ENCODE data around the gene MICAL3.

DNA sequence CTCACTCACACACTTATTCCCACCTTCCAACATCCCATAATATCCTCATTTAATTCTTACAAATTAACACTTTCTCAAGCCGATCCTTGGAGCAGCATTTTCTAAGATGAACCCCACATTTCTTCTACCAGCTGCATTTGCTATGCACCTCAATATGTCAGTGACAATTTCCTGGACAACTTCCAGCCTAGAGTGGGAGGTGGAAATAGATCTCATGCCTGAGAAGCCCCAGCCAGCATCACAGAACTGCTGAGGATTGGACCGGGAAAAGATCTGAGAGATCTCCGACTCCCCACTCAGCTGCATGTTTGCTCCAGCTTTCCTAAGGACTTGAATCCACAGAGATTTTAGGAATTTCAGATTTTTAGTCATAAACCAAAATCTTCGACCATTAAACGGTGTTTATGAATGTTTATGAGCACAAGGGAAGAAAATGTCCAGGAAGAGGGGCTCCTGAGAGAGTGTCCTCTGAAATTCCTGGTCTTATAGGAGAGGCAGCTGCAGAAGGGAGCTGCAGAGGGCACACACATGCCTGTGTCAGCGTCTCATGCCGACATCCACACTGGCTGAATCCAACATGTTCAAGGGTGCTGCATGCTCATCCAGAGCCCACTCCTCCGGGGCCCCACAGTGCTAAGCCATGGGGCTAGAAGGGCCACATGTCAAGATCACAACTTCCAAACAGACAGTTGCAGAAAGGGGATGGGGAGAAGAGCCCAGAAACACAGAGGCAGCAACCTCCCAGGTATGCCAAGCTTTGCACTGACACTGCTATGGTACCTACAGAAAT, 68.6 kb downstream of the MICAL3 start:
- no peak for TF ChIP-seq ESRRA (IDR thresholded peaks at IDR 0.05; ENCODE audit: borderline replicate concordance, low read length)
- TF ChIP-seq, protein P1, sequence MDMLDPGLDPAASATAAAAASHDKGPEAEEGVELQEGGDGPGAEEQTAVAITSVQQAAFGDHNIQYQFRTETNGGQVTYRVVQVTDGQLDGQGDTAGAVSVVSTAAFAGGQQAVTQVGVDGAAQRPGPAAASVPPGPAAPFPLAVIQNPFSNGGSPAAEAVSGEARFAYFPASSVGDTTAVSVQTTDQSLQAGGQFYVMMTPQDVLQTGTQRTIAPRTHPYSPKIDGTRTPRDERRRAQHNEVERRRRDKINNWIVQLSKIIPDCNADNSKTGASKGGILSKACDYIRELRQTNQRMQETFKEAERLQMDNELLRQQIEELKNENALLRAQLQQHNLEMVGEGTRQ (IDR thresholded peaks at IDR 0.05) = no peak
- TF ChIP-seq, protein P2, sequence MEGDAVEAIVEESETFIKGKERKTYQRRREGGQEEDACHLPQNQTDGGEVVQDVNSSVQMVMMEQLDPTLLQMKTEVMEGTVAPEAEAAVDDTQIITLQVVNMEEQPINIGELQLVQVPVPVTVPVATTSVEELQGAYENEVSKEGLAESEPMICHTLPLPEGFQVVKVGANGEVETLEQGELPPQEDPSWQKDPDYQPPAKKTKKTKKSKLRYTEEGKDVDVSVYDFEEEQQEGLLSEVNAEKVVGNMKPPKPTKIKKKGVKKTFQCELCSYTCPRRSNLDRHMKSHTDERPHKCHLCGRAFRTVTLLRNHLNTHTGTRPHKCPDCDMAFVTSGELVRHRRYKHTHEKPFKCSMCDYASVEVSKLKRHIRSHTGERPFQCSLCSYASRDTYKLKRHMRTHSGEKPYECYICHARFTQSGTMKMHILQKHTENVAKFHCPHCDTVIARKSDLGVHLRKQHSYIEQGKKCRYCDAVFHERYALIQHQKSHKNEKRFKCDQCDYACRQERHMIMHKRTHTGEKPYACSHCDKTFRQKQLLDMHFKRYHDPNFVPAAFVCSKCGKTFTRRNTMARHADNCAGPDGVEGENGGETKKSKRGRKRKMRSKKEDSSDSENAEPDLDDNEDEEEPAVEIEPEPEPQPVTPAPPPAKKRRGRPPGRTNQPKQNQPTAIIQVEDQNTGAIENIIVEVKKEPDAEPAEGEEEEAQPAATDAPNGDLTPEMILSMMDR (IDR thresholded peaks at IDR 0.05) = no peak
- TF ChIP-seq, protein P3, sequence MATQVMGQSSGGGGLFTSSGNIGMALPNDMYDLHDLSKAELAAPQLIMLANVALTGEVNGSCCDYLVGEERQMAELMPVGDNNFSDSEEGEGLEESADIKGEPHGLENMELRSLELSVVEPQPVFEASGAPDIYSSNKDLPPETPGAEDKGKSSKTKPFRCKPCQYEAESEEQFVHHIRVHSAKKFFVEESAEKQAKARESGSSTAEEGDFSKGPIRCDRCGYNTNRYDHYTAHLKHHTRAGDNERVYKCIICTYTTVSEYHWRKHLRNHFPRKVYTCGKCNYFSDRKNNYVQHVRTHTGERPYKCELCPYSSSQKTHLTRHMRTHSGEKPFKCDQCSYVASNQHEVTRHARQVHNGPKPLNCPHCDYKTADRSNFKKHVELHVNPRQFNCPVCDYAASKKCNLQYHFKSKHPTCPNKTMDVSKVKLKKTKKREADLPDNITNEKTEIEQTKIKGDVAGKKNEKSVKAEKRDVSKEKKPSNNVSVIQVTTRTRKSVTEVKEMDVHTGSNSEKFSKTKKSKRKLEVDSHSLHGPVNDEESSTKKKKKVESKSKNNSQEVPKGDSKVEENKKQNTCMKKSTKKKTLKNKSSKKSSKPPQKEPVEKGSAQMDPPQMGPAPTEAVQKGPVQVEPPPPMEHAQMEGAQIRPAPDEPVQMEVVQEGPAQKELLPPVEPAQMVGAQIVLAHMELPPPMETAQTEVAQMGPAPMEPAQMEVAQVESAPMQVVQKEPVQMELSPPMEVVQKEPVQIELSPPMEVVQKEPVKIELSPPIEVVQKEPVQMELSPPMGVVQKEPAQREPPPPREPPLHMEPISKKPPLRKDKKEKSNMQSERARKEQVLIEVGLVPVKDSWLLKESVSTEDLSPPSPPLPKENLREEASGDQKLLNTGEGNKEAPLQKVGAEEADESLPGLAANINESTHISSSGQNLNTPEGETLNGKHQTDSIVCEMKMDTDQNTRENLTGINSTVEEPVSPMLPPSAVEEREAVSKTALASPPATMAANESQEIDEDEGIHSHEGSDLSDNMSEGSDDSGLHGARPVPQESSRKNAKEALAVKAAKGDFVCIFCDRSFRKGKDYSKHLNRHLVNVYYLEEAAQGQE (IDR thresholded peaks at IDR 0.05) = no peak
- TF ChIP-seq, protein P4, sequence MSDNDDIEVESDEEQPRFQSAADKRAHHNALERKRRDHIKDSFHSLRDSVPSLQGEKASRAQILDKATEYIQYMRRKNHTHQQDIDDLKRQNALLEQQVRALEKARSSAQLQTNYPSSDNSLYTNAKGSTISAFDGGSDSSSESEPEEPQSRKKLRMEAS (IDR thresholded peaks at IDR 0.05) = no peak
- TF ChIP-seq GATA3 (IDR thresholded peaks at IDR 0.05; ENCODE audit: borderline replicate concordance) = no peak
- TF ChIP-seq CBX2 (IDR thresholded peaks at IDR 0.05; ENCODE audit: borderline replicate concordance, low read depth) = no peak
- no peak for TF ChIP-seq RFX5 (IDR thresholded peaks at IDR 0.05)
- TF ChIP-seq CEBPB (IDR thresholded peaks at IDR 0.05) = no peak
